ENCODE results near the gene ASTN1.

Gene ASTN1

DNA sequence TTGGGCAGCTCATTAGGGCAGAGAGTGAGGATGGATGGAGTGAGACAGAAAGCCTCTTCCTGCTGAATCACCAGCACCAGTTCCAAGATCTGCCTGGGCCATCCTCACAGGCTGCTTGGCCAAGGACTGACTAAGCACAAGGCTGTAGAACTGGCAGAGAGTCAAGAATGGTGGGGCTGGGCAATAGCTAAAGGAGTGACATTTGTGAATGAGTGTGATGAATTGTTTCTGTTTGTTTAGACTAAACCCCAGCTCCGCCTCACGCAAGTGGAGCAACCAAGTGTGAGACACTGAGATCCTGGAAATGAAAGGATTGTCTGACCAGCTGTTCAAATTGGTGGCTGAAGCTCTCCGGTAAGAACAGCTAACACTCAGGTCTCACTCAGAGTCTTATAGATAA, 44.8 kb upstream of the ASTN1 start (continued):
- TF ChIP-seq, protein P1, sequence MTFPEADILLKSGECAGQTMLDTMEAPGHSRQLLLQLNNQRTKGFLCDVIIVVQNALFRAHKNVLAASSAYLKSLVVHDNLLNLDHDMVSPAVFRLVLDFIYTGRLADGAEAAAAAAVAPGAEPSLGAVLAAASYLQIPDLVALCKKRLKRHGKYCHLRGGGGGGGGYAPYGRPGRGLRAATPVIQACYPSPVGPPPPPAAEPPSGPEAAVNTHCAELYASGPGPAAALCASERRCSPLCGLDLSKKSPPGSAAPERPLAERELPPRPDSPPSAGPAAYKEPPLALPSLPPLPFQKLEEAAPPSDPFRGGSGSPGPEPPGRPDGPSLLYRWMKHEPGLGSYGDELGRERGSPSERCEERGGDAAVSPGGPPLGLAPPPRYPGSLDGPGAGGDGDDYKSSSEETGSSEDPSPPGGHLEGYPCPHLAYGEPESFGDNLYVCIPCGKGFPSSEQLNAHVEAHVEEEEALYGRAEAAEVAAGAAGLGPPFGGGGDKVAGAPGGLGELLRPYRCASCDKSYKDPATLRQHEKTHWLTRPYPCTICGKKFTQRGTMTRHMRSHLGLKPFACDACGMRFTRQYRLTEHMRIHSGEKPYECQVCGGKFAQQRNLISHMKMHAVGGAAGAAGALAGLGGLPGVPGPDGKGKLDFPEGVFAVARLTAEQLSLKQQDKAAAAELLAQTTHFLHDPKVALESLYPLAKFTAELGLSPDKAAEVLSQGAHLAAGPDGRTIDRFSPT (tag by site-specific recombination; IDR thresholded peaks at IDR 0.05), result no peak
- TF ChIP-seq ZNF175 (tag by site-specific recombination; IDR thresholded peaks at IDR 0.05) (no peak), ZNF558 (tag by site-specific recombination; IDR thresholded peaks at IDR 0.05) (peak; percentile 66), ZNF501 (tag by site-specific recombination; IDR thresholded peaks at IDR 0.05) (0 out of 2 replicates have a peak, but pooled peaks have one; percentile 14), ZNF571 (tag by site-specific recombination; IDR thresholded peaks at IDR 0.05) (no peak), ZNF843 (tag by site-specific recombination; IDR thresholded peaks at IDR 0.05) (peak; percentile 94), KLF8 (tag by site-specific recombination; IDR thresholded peaks at IDR 0.05) (peak; percentile 76), ZNF768 (tag by site-specific recombination; IDR thresholded peaks at IDR 0.05) (no peak), ZNF350 (tag by site-specific recombination; IDR thresholded peaks at IDR 0.05) (no peak), FEZF1 (tag by site-specific recombination; IDR thresholded peaks at IDR 0.05) (peak; percentile 88), EGR2 (tag by site-specific recombination; IDR thresholded peaks at IDR 0.05; ENCODE audit: low read depth) (no peak), ZNF548 (tag by site-specific recombination; IDR thresholded peaks at IDR 0.05) (no peak), REPIN1 (tag by site-specific recombination; IDR thresholded peaks at IDR 0.05; ENCODE audit: low read depth) (no peak; the same call in 1 of the 2 replicates), ZNF391 (tag by site-specific recombination; IDR thresholded peaks at IDR 0.05; ENCODE audit: borderline replicate concordance, low read depth) (peak; percentile 77; the same call in 1 of the 2 replicates), ZNF202 (tag by site-specific recombination; IDR thresholded peaks at IDR 0.05; ENCODE audit: borderline replicate concordance) (no peak), ZNF596 (tag by site-specific recombination; IDR thresholded peaks at IDR 0.05) (no peak), ZBTB8A (tag by site-specific recombination; IDR thresholded peaks at IDR 0.05) (peak; percentile 79), ZNF610 (tag by site-specific recombination; IDR thresholded peaks at IDR 0.05; ENCODE audit: borderline replicate concordance) (no peak), ZNF214 (tag by site-specific recombination; IDR thresholded peaks at IDR 0.05; ENCODE audit: borderline replicate concordance) (no peak), ZNF184 (tag by site-specific recombination; IDR thresholded peaks at IDR 0.05) (peak; percentile 89), ZNF16 (tag by site-specific recombination; IDR thresholded peaks at IDR 0.05; ENCODE audit: low read depth) (no peak), ZBTB7A (tag by site-specific recombination; IDR thresholded peaks at IDR 0.05; ENCODE audit: low read depth) (no peak), HOXA7 (CRISPR knock-in tag; IDR thresholded peaks at IDR 0.05; ENCODE audit: borderline replicate concordance) (no peak), ZNF664 (tag by site-specific recombination; IDR thresholded peaks at IDR 0.05) (no peak), ZBTB1 (tag by site-specific recombination; IDR thresholded peaks at IDR 0.05) (0 out of 2 replicates have a peak, but pooled peaks have one; percentile 29), ZNF792 (tag by site-specific recombination; IDR thresholded peaks at IDR 0.05) (no peak), ZNF529 (tag by site-specific recombination; IDR thresholded peaks at IDR 0.05; ENCODE audit: insufficient replicate concordance) (no peak)
- TF ChIP-seq, protein P2, sequence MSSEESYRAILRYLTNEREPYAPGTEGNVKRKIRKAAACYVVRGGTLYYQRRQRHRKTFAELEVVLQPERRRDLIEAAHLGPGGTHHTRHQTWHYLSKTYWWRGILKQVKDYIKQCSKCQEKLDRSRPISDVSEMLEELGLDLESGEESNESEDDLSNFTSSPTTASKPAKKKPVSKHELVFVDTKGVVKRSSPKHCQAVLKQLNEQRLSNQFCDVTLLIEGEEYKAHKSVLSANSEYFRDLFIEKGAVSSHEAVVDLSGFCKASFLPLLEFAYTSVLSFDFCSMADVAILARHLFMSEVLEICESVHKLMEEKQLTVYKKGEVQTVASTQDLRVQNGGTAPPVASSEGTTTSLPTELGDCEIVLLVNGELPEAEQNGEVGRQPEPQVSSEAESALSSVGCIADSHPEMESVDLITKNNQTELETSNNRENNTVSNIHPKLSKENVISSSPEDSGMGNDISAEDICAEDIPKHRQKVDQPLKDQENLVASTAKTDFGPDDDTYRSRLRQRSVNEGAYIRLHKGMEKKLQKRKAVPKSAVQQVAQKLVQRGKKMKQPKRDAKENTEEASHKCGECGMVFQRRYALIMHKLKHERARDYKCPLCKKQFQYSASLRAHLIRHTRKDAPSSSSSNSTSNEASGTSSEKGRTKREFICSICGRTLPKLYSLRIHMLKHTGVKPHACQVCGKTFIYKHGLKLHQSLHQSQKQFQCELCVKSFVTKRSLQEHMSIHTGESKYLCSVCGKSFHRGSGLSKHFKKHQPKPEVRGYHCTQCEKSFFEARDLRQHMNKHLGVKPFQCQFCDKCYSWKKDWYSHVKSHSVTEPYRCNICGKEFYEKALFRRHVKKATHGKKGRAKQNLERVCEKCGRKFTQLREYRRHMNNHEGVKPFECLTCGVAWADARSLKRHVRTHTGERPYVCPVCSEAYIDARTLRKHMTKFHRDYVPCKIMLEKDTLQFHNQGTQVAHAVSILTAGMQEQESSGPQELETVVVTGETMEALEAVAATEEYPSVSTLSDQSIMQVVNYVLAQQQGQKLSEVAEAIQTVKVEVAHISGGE (tag by site-specific recombination; conservative IDR thresholded peaks at IDR 0.05; ENCODE audit: low read depth), result no peak
- TF ChIP-seq, protein P3, sequence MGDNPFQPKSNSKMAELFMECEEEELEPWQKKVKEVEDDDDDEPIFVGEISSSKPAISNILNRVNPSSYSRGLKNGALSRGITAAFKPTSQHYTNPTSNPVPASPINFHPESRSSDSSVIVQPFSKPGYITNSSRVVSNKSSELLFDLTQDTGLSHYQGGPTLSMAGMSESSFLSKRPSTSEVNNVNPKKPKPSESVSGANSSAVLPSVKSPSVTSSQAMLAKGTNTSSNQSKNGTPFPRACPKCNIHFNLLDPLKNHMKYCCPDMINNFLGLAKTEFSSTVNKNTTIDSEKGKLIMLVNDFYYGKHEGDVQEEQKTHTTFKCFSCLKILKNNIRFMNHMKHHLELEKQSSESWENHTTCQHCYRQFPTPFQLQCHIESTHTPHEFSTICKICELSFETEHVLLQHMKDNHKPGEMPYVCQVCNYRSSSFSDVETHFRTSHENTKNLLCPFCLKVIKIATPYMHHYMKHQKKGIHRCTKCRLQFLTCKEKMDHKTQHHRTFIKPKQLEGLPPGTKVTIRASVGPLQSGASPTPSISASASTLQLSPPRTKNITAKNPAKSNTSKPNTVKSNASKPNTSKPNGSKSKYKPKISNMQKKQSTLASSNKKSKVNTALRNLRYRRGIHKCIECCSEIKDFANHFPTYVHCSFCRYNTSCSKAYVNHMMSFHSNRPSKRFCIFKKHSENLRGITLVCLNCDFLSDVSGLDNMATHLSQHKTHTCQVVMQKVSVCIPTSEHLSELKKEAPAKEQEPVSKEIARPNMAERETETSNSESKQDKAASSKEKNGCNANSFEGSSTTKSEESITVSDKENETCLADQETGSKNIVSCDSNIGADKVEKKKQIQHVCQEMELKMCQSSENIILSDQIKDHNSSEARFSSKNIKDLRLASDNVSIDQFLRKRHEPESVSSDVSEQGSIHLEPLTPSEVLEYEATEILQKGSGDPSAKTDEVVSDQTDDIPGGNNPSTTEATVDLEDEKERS (tag by site-specific recombination; IDR thresholded peaks at IDR 0.05), result no peak
- TF ChIP-seq, protein P4, sequence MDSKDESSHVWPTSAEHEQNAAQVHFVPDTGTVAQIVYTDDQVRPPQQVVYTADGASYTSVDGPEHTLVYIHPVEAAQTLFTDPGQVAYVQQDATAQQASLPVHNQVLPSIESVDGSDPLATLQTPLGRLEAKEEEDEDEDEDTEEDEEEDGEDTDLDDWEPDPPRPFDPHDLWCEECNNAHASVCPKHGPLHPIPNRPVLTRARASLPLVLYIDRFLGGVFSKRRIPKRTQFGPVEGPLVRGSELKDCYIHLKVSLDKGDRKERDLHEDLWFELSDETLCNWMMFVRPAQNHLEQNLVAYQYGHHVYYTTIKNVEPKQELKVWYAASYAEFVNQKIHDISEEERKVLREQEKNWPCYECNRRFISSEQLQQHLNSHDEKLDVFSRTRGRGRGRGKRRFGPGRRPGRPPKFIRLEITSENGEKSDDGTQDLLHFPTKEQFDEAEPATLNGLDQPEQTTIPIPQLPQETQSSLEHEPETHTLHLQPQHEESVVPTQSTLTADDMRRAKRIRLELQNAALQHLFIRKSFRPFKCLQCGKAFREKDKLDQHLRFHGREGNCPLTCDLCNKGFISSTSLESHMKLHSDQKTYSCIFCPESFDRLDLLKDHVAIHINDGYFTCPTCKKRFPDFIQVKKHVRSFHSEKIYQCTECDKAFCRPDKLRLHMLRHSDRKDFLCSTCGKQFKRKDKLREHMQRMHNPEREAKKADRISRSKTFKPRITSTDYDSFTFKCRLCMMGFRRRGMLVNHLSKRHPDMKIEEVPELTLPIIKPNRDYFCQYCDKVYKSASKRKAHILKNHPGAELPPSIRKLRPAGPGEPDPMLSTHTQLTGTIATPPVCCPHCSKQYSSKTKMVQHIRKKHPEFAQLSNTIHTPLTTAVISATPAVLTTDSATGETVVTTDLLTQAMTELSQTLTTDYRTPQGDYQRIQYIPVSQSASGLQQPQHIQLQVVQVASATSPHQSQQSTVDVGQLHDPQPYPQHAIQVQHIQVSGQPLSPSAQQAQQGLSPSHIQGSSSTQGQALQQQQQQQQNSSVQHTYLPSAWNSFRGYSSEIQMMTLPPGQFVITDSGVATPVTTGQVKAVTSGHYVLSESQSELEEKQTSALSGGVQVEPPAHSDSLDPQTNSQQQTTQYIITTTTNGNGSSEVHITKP (tag by site-specific recombination; IDR thresholded peaks at IDR 0.05), result peak; percentile 69
